Activated CD4-positive, alpha-beta T cell treated with anti-CD3 and anti-CD28 coated beads, Interleukin-2, amount 50 U/mL, for 1 hour (primary cell): ENCODE results near the gene ATF6.

ENCODE experiments used
- DNase-seq: peaks from one replicate; pipeline ENCODE4 v3.0.0-alpha.2; 2020

ATF6 gene

GRCh38 chr1:161945306-161946060 is 179.4 kb downstream of the ATF6 start:
- no peak for DNase-seq

- no peak for DNase-seq
Observed at GRCh38 chr1:161946071-161946987, 180.2 kb downstream of the ATF6 start.

- DNase-seq: no peak
Observed at GRCh38 chr1:161948435-161948834, 182.3 kb downstream of the ATF6 start.

- no peak for DNase-seq
Observed at GRCh38 chr1:161949548-161949947, 183.4 kb downstream of the ATF6 start.

- DNase-seq: no peak
Observed at GRCh38 chr1:161950377-161950776, 184.3 kb downstream of the ATF6 start.

GRCh38 chr1:161951646-161952045 is 185.5 kb downstream of the ATF6 start:
- DNase-seq: no peak

- no peak for DNase-seq
Observed at GRCh38 chr1:161952607-161953172, 186.6 kb downstream of the ATF6 start.

GRCh38 chr1:161953256-161953920 is 187.3 kb downstream of the ATF6 start:
- no peak for DNase-seq

GRCh38 chr1:161954050-161954449 is 187.9 kb downstream of the ATF6 start:
- DNase-seq: no peak

GRCh38 chr1:161954466-161954865 is 188.3 kb downstream of the ATF6 start:
- no peak for DNase-seq

- no peak for DNase-seq
Observed at GRCh38 chr1:161955606-161956005, 189.5 kb downstream of the ATF6 start.

- DNase-seq: no peak
Observed at GRCh38 chr1:161956097-161956496, 190.0 kb downstream of the ATF6 start.

- no peak for DNase-seq
Observed at GRCh38 chr1:161956930-161957329, 190.8 kb downstream of the ATF6 start.

- DNase-seq: no peak
Observed at GRCh38 chr1:161958425-161958824, 192.3 kb downstream of the ATF6 start.

- DNase-seq: no peak
Observed at GRCh38 chr1:161962091-161962887, 196.2 kb downstream of the ATF6 start.

GRCh38 chr1:161966067-161966466 is 199.9 kb downstream of the ATF6 start:
- no peak for DNase-seq

- DNase-seq: no peak
Observed at GRCh38 chr1:161970036-161970435, 203.9 kb downstream of the ATF6 start.

- no peak for DNase-seq
Observed at GRCh38 chr1:161970633-161971032, 204.5 kb downstream of the ATF6 start.

GRCh38 chr1:161972828-161973227 is 206.7 kb downstream of the ATF6 start:
- DNase-seq: no peak

- DNase-seq: no peak
Observed at GRCh38 chr1:161973924-161974845, 208.1 kb downstream of the ATF6 start.
